GM18907 (cell line): ENCODE data around the gene SPACDR.

ENCODE experiments used
- ATAC-seq: cut with Tn5 transposase; IDR thresholded peaks from one replicate; pipeline ENCODE4 v1.9.1; 2021; ENCODE audit warnings: mild to moderate bottlenecking, moderate library complexity; ENCODE audit not compliant: unreplicated experiment

The SPACDR gene

DNA sequence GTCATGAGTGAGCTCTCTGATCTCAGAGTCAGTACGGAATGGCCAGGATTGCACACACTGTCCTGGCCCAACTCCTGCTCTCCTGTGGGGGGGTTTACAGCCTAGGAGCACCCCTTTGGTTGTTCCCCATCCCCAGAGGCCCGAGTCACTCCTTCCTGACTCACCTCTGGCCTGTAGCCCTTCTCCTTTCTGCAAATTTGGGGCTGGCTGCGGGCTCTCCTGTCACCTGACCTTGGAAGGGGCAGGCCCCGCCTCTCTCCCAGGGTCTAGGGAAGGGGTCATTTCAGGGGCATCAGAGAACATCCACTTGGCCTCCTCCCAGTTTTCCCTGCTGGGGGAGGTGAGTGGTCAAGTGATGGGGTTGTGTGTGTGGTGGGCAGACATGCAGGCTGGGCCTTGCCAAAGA lies 21.4 kb upstream of the SPACDR start:
- ATAC-seq = no peak

DNA sequence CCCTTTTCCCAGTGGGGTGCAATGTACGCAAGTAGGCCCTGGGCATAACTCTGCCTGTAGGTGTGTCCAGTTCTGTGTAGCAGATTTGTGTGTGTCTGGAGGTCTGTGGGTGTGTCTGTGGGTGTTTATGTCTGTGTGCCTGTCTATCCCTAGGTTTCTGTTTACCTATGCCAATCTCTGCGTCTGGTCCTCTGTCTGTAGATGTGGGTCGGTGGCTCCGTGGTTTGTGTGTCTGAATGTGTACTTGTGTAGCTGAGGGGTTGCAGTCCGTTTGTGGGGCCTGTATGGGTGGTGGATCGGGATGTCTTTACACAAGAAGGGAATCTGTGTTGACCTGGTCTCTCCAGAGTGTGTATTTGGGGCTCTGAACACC lies 20.6 kb upstream of the SPACDR start:
- no peak for ATAC-seq

DNA sequence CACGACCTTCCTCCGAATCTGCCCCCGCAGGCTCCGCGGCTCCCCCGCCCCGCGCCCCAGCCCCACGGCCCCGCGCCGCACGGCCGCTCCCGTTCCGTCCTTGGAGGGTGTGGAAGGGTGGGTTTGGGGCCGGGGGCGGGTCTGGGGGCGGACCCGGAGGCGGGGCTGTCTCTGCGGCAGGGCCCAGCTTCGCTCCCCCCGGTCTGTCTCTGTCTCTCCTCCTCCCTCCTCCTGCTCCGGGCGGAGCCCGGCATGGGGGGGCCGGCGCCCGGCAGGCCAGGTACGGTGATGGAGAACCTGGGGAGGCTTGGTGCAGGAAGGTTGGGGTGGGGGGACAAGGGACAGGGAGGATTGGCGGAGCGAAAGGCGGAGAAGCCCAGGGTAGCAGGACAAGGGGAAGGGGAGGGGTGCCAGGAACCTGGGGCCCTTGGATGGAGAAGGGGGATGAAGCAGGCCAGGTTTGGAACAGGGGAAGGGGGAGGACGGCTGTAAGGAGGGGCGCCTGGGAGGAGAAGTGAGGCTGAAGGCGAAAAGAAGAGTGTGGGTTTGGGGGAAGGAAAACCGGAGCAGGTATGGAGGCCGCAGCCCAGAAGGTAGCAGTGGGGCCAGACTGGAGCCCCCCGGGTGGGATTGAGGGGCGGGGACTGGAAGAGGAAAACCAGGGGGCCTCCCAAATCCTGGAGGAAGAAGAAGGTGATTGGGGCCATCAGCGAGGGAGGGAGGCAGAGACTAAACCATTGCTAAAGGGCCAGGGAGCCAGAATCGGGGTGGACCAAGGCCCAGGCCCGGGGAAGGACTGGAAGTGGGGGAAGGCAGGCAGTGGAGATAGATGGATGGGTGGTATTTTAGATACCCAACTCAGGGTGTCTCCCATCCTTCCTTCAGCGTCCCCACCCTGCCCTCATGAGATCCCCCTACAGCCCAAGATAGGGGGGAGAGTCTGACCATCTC lies 19.9 kb upstream of the SPACDR start, which contains the start of gene NYAP1:
Gene NYAP1 (plus strand): TSS at position 206 of the 951 bp plus-strand sequence. CDS start 1,385 bp downstream, outside the sequence.
- no peak for ATAC-seq

DNA sequence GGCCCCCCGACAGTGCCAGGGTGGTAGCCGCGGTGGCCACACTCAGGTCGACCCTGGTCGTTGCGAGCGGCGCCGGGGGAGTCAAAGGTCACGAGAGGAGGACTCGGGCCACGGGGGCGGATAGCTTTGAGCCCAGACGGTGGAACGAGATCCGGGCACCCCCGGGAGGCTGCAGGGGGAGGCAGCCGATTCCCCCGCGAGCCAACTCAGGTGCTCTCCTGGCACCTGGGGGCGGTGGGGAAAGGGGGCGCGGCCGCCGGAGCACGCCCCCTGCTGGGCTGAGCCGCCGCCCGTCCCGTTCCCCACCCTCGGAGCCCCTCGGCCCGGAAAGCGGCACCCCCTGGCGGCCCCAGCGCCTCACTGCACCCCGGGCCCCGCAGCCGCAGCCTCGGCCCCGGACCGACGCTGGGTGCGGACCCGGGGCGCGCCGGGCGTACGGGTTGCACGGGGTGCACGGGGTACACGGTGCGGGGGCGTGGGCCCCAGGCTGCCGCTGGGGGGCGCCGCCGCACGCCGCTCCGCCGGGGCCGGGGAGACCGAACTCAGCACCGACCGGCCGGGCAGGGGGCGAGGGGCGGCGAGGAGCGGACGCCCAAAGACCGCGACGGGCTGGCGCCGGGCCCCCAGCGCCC lies 19.1 kb upstream of the SPACDR start:
- no peak for ATAC-seq

DNA sequence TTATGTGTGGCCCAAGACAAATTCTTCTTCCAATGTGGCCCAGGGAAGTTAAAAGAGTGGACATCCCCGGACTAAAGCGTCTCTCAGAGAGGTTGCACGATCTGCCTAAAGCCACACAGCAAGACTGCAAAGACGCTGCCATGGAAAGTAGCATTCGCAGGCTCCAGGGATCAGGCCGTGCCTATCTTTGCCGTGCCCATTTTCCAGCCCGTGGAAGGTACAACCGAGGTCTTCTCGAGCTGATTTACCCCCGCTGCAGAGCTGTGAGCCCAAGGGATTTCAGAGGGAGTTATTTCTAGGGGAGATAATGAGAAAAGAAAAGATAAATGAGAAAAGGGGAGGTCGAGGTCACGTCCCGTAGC lies 18.6 kb upstream of the SPACDR start:
- no peak for ATAC-seq

DNA sequence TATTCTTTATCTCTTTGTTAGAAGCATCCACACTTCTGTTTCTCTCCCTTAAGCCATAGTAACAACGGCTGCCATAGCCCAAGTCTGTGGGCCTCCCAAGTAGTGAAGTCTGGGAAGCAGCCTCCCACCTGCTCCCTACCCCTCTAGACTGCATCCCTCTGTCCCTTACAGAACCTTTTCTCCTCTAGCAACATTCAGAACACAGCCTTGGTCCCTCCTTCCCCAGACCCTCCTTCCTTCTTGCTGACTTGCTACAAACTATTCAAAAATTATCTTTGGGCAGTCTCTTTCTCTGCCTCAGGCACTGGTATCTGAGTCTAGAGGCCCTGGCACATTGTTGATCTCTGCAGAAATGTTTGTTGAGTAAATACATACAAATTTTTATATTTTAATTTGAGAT lies 17.4 kb upstream of the SPACDR start:
- no peak for ATAC-seq

DNA sequence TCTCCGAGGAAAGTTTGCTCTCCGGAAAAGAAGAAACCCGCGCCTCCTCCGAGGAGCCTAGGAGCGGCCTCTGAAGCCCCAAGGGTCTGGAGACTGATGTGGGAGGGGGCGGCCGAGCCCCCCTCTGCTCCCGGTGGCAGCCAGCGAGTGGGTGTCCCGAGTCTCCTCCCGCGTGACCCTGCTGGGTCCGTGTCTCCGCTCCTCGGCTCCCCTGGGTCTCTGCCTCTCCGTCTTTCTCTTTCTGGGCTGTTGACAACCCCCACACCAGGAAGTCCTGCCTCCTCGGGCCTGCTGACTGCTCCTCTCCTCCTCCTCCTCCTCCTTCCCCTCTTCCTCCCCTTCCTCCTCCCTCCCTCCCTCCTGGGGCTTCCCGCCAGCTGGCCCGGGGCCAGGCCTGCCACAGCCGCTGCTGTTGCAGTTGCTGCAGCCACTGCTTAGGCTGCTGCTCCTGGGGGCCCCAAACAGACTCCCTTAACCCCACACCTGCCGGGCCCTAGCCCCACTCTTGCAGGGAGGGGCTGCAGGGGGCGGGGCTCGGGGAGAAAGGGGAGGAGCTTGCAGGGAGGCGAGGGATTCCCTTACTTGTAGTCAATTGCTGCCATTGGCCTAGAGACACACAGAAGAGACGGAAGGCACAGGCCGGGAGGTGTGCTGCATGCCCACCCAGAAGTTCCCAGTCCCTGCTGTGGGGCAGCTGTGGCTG lies 15.0 kb upstream of the SPACDR start, which contains the start of gene TSC22D4:
Gene TSC22D4 (minus strand): TSS at position 257 of the 703 bp plus-strand sequence. CDS start 1,176 bp downstream, outside the sequence.
- peak; percentile 68 for ATAC-seq

DNA sequence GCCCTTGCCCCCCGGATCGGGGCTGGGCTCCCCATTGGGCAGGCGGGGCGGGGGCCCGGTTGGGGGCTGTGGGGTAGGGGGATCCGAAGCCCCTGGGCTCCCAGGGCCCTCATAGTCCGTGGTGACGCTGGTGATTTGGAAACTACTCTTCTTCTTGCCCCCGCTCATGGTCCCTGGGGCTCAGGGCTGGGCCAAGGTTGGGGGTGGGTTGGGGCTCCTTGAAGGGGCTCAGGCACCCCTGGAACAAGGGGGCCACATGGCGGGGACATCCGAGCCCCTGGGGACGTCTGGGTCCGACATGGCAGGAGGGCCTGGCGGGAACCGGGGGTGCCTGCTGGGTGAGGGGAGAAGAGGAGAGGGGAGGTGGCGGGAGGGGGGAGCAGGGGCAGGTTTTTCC lies 13.8 kb upstream of the SPACDR start:
- no peak for ATAC-seq

DNA sequence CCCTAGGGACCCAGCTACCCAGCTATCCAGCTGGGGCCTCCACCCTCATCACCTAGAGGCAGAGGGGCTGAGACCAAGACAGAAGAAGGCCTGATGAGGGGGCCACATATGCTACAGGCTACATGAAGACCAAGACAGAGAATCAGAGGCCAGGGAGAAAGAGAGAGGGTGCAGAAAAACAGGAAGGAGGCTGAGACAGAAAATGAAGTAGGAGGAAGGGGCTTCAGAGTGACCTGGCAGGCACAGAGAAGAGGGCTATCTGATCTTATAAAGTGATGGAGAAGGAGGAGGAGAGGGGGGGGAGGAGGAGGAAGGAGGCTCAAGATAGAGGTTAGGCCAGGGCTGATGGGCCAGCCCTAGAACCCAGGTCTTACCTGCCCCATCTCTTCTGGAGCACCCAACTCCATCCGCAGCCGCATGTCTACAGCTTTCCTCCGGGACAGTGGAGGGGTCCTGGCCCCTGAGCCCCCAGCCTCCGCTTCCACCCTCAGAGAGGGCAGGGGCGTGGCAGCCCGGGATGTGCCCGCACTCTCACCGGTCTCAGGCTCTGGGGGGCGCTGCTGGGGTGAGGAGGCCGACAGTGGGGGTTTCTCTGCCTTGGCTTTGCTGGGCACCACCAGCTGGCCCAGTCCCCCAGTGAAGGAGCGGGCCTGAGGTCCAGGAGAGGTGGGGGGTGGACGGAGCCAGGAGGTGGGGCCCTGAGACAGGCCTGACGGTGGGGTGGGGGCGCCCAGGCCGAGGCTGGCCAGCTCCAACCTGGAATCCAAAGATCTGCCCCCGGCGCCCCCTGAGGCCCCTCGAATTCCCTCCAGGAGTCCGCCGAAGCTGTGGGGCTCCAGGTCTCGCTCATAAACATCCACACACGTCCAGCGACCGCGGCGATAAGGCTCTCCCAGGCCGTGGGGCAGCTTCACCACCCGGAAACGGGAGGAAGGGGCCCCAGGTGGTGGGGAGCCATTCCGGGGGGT lies 13.1 kb upstream of the SPACDR start:
- ATAC-seq = no peak

DNA sequence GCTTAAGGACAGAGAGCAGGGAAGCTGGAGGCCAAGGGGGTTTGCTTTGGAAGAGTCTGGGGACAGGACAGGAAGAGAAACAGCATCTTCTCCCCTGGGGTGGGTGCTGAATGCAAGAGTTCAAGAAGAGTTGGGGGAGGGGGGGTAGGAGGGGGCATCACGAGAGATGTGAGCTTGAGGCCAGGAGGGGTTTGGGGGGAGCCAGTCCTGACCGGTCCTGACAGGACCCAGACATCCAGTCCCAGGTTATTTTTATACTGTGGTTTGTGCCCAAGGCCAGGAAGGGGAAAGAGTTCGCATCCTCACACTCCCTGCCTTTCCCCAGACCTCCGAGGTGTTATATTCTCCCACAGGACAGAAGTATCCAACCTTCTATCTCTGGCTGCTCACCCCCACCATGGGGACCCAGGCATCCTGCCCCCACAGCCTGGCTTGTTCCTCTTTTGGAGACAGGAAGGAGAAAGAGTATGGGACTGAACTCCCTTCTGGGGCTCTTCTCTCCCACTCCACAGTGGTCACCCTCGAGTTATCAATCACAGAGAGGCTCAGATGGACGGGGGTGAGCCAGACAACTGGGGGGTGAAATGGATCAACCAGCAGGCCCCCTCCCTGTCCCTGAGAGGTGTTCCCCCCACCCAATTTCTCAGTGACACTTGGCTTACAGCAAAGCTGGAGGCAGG lies 12.2 kb upstream of the SPACDR start:
- ATAC-seq = no peak

DNA sequence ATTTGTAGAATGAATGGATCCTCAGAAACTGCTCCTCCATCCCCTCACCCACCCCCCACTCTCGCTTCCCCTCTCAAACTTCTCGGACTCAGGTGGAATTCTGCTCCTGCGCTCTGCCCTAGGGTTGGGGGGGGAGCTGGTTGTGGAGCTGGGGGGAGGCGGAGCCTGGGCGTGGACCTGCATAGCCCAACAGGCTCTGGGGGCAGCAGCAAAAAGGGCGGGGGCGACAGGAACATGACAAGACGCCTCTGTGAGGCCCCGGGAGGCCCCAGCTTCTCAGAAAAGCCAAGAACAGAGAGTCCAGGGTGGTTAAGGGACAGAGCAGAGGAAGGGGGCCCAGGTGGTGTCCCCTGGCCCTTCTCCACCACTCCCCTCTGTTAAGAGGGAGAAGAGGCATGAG lies 11.5 kb upstream of the SPACDR start:
- ATAC-seq = no peak

DNA sequence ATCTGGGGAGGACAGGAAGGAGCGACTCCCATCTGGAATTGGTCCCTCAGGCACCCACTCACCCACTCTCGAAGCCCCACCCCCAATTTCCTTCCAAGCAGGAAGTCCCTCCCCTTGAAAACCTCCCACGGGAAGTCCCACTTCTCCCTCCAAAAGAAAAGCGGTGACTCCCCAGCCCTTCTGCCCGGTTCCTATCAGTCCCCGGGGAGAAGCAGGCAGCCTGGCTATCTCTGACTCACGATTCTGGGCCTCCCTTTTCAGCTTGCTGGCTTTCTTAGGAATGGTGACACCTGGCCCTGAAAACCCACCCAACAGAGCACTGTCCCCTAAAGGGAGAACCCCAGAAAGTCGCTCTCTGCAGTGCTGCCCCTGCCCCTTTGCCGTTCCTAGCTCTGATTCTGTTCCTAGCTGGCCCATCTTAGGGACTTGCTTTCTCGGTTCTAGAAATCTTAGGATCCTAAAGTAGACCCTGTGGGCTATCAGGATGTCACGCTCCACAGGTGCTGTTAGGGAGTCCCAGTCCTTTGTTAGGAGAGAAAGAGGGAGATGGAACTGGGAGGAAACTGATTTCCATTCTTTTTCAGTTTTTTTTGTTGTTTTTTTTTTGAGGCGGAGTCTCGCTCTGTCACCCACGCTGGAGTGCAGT lies 8.9 kb upstream of the SPACDR start:
- no peak for ATAC-seq

DNA sequence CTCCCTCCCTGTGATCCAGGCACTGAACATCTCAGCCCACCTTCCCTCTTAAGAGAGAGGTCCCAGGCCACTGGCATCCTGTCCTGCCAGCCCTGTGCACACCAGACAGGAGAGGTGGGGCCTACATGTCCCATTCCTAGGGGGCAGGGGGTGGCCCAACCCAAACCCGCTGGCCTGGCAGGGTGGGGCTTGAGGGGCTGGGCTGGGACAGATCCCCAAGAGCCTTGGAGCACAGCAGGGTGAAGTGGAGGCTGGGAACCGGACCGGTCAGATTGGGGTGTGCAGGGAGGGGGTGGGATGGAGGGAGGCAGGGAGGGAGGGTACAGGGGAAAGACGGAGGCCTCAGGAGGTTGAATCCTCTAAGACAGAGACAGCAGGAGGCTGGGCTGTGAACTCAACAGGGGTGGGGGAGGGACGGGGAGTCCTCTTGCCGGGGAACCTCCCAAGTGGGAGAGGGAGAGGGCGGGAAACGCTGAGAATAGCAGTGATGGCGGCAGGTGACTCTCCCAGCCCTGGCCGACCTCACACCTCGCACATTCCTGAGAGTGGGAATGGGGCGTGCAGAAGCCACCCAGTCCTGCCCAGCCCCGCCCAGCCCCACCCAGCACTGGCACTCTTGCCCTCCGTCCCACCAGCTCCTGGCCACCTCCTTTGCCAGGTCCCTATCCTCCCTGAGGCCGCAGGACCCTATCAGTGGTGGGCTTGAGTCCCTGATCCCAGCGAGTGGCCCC lies 8.2 kb upstream of the SPACDR start:
- ATAC-seq = no peak

DNA sequence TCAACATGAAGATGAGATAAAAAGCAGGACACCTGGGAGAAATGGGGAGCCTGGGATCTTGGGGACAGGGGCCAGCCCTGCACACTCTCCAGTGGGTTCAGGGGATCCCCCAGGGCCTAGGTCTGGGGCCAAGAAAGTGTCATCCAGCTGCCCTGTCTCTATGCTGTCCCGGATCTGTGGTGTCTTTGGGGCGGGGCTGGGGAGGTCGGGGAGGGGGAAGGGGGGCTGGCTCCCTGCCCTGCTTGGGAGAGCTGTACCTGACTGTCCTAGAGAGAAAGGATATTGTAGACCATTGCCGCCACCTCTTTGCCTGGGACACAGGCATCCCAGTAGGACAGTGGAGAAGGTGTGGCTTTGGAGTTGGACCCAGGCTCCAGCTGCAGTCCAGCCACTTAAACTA lies 7.0 kb upstream of the SPACDR start:
- ATAC-seq = no peak

DNA sequence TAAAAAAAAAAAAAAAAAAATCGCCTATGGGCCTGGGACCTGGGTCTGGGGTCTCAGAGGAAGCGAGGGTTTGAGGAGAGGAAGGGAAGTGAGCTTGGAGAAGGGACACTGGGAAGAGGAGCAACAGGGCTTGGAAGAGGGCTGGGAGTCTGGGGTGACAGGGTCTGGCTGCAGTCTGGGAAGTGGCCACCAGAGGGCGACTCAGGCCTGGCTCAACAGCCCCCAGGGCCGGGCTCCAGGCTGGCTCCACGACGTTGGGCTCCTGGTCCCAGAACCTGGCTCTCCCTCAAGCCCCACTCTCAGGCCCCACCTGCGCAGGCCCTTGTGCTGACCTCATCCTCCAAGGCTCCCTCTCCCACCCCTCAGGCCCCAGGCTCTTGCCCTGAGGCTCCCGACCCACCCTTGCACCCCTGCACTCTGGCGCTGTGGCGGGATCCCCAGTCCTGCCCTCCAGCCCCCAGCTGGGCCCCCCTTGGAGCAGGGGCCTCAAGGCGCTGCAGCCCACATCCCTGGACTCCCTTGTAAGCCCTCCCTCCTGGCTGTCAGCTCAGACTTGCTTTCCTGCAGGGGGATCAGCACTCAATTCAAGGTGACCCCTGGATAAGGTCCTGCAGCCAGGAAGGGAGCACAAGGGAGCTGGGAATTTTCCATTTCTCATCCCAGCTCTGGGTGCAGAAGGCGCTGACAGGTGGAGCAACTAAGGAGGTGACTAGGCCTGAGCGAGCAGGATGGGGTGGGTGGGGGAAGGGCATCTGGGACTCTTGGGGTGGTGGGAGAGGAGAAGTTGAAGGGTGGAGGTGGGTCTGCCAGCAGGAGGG lies 5.4 kb upstream of the SPACDR start:
- ATAC-seq = peak; percentile 56

DNA sequence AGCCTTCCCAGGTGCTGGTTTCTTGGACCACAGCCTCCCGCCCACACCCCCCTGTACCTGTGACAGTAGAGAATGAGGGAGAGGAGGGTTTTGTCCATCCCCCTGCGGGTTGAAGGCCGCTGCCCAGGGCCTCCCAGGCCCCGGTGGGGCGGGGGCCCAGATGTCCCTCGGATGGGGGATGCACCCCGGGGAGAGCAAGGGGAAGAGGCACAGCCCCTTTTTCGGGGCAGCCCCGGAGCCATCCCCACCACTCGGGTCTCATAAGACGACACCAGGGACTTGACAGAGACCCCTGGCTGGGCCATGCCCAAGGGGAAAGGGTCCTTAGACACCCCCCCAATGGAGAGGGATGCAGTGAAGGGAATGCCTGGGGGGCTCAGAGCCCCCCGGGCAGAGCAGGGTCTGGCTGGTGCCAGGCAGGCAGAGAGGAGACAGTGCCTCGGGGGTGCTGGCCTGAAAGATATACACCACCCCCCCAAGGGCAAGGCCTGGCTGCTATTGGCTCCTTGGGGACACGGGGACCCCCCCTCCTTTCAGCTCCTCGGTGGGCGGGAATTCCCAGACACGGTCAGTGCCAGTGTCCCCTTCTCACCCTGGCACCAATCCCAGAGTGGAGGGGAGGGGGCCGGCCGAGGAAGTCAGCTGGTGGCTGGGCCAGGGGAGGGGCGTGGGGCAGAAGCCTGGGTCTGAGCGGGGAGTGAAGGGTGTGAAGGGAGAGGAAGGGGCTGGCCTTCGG lies 3.7 kb upstream of the SPACDR start:
- ATAC-seq = no peak
